ENCODE results near the gene TM9SF4.

Gene TM9SF4

DNA sequence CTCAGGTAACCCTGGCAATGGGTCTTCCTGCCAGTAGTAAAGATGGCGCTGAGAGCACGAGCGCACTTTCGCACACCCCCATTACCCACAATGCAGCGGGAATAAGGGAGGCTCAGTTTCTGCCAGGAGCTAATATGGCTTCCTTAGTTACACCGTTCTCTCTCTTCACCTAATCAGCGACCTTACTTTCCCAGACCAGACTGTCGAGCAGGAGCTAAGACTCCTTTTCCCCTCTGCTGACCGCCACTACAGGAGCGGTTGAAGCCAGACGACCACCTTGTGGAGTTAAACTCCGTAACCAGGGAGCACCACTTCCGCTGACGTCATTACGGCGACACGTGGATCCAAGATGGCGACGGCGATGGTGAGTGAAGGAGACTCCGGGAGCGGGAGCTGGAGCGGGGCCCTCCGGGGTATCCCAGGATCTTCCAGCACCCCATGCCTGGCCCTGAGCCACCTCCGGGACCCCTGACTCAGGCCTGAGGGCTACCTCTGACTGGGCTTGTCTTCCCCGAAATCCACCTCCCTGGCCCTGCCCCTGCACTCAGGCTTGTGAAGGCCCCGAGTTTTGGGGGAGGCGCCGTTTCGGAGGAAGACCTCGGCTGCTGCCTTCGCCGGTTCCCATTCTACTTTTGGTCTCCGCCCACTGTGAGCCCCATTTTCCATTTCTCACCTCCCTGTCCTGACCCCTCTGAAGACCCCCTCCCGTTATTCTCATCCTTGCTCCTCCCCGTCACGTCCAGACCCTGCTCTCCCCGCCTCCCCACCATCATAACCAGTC, at the start of gene TM9SF4:
Gene TM9SF4, plus strand, starts transcription at position 323 of the 781 bp plus-strand sequence. Its CDS starts 27 bp downstream, at position 350.
- DNase-seq: peak; percentile 96

DNA sequence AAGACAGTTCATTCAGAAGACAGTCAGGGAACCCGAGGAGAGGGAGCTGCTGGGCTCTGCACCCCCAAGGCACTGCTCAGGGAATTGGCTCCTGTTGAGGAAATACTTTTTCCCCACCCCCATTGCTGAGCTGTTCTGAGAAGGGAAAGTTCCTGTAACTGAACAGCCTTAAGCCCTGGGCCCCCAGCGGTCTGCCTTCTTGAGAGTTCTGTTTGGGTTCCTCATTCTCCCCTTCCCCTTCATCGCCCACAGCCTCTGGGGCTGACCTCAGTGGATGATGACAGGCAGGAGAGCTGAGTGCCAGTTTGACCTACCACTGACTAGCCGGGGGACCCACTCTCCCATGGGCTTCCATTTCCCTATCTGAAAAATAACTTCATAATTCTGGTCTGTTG, 46.7 kb upstream of the TM9SF4 start:
- no peak for DNase-seq

GRCh38 chr20:32063695-32064094, 45.8 kb upstream of the TM9SF4 start:
- no peak for DNase-seq

GRCh38 chr20:32064667-32065066, 44.8 kb upstream of the TM9SF4 start:
- DNase-seq: no peak

DNA sequence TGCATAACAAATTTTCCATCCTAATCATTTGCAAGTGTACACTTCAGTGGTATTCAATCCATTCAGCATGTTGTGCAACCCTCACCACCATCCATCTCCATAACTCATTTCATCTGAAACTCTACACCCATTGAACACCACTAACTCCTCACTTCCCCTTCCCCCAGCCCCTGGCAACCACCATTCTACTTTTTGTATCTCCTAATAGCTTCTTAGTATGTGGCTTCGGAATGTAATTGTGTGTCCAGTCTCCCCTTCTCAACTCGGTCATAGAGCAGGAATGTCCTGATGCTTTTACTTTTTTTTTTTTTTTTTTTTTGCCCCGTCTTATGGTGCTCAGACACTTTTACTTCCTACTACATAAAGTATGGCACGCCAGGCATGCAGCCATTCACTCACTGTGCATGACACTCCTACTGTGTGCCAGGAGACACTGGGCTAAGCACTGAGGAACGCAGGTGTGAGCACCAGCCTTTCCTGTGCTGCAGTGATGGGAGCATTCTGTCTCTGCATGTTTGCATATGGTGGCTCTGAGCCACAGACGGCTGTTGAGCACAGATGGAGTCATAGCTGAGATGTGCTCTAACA, 42.2 kb upstream of the TM9SF4 start:
- DNase-seq: peak; percentile 98

GRCh38 chr20:32068174-32068573, 41.3 kb upstream of the TM9SF4 start:
- DNase-seq: no peak

DNA sequence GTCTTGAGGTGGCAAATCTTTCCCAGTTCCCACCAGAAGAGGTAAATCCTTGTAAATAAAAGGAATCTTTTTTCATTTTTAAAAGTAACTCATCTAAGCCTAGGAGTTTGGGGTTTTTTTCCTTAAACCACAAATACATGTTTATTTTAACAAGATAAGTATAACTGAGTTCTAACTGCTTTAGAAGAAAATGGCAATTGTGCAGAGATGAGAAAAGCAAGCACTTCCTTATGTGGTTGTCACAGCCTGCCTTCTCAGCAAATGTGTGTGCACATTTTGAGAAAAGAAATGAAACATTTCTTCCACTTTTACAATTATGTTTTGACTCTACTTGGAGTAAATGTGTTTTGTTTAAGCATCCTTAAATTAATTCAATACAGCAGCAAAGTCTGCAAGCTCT, 39.8 kb upstream of the TM9SF4 start:
- no peak for DNase-seq

GRCh38 chr20:32070282-32070681, 39.2 kb upstream of the TM9SF4 start:
- DNase-seq: no peak

- DNase-seq: no peak
Observed at GRCh38 chr20:32070690-32071213, 38.8 kb upstream of the TM9SF4 start.

- DNase-seq: no peak
Observed at GRCh38 chr20:32071395-32072167, 37.9 kb upstream of the TM9SF4 start.

- DNase-seq: peak; percentile 9
Observed at GRCh38 chr20:32072168-32072750, 37.3 kb upstream of the TM9SF4 start.

DNA sequence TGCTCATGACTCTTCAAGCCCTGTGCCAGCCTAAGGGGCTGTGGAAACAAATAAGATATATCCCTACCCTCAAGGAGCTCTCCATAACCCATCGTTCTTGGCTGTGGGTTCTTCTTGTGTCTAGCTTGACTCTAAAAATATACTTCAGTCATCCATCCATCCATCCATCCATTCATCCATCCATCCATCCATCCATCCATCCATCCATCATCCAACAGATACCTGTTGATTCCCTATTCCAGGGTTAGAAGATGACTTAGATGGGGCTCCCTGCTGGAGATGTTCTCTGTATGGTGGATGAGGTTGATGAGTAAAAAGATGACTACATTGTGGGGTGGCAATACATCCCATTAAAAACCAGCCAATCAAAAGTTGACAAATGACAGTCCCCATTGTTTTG, 34.0 kb upstream of the TM9SF4 start:
- DNase-seq: no peak

DNA sequence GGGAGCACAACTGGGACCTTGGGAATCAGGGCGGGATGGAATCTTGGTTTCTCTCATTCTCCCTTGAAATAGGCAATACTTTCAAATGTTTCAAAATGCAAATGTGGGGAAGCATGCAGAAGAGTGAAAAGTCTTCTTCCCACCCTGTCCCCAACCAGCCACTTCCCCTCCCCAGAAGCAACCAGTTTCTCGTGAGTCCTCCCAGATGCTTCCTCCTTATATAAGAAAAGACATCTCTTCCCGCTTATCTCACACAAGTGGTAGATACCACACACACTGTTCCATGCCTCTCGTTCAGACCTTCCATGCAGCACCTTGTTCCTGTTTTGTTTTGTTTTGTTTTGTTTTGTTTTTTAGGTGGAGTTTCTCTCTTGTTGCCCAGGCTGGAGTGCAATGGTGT, 32.3 kb upstream of the TM9SF4 start:
- no peak for DNase-seq

DNA sequence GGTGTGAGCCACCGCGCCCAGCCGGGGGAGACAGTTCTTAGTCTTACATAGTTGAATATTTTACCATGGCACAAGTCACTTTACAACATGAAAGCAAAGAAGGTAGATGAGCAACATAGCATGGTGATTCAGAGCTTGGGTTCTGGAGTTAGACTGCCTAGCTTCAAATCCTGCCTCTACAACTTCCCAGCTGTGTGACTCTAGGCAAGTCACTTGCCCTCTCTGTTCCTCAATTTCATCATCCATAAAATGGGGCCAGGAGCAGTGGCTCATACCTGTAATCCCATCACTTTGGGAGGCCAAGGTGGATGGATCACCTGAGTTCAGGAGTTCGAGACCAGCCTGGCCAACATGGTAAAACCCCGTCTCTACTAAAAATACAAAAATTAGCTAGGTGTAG, 31.2 kb upstream of the TM9SF4 start:
- no peak for DNase-seq

DNA sequence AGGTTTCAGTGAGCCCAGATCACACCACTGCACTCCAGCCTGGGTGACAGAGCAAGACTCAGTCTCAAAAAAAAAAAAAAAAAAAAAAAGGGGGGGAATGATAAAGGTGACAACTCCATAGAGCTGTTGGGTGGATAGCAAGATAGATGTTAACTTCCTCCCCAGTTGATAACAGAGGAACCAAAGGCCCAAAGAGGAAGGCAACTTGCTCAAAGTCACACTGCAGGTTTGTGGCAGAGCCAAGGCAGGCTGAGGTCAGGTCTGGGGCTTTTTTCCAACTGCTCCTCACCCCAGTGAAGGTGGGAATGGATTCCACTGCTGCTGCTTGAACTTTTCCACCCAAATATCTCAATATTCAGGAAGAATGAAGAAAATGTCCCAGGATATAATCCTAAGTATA, 30.7 kb upstream of the TM9SF4 start:
- no peak for DNase-seq

- no peak for DNase-seq
Observed at GRCh38 chr20:32079655-32080109, 29.8 kb upstream of the TM9SF4 start.

- DNase-seq: no peak
Observed at GRCh38 chr20:32080783-32081182, 28.7 kb upstream of the TM9SF4 start.

DNA sequence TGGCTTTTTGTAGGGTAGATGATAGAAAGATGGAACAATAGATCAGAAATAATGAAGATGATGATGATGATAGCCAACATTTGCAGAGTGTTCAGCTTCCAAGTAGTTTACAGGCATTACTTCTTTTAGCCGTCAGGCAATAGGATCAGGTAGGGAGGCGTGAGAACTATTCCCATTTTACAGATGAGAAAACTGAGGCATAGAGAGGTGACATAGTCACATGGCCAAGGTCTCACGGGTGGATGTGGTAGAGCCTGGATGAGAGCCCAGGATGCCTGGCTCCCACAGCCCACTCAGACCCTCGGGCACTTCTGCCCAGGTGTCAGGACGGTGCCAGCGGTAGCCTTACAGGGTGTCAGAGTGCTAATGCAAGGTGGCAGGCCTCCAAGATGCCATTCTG, 26.0 kb upstream of the TM9SF4 start:
- DNase-seq: no peak

GRCh38 chr20:32087070-32087469, 22.4 kb upstream of the TM9SF4 start:
- DNase-seq: no peak

GRCh38 chr20:32088759-32089158, 20.8 kb upstream of the TM9SF4 start:
- no peak for DNase-seq

DNA sequence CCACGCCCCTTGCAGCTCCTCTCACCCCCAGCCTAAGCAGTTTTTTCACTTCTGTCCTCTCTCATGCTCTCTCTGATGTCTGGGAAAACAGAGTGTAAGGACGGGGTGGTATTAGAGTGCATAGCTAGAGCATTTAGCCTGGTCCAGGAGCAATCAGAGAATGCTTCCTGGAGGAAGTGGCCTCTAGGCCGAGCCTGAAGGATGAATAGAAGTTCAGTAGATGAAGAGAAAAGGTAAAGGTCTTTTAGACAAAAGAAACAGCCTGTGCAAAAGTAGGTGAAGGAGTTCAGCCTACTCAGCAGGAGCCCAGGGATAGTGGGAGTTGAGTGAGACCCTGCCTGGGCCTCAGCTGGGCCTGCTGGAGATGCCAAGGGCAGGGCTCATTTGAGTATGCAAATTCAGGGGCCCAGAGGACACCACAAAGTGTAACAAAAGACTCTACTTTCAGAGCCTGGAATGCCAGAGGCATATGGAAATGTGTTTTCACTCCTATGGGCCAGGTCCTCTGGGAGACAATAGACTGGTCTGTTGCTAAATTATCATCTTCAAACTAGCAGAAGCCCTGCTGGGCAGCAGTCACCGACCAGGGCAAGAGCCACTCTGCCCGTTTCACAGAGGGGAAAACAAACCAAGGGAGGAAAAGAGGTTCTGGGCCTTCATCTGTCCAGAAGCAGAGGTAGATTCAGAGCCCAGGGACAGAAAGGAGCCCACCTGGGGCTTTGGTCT, 19.7 kb upstream of the TM9SF4 start:
- no peak for DNase-seq

GRCh38 chr20:32091888-32092346, 17.6 kb upstream of the TM9SF4 start:
- DNase-seq: peak; percentile 73
